Karpas-422 (cell line): ENCODE results near the gene PKN1. TPM values are rescaled to one million over a fixed set of nuclear protein-coding genes. Genes with fewer than 3 reads are reported as not detected.

Experiments used
- DNase-seq: peaks from one replicate; pipeline ENCODE4 v3.0.0-alpha.2; 2015
- H2AFZ ChIP-seq: fragments of 200-600 bp; sonication (generic); 2 replicates; pipeline ENCODE4 v1.6.1; 2014; ENCODE audit warnings: antibody characterized with exemption, low read length, mixed read lengths
- H3K27ac ChIP-seq: fragments of 200-600 bp; sonication (generic); 2 replicates; pipeline ENCODE4 v1.5.1; 2014; ENCODE audit warnings: mild to moderate bottlenecking, low read length, moderate library complexity
- H3K27me3 ChIP-seq: fragments of 200-600 bp; sonication (generic); 2 replicates; pipeline ENCODE4 v1.6.1; 2014; ENCODE audit warnings: low read length, mixed read lengths
- H3K36me3 ChIP-seq: fragments of 200-600 bp; sonication (generic); 2 replicates; pipeline ENCODE4 v1.6.1; 2014; ENCODE audit warnings: low read length, mixed read lengths; ENCODE audit not compliant: insufficient read depth
- H3K4me1 ChIP-seq: fragments of 200-600 bp; sonication (generic); 2 replicates; pipeline ENCODE4 v1.6.1; 2014; ENCODE audit warnings: mild to moderate bottlenecking, low read length, mixed read lengths
- H3K4me2 ChIP-seq: fragments of 200-600 bp; sonication (generic); 2 replicates; pipeline ENCODE4 v1.6.1; 2014; ENCODE audit warnings: low read length, low read depth, mild to moderate bottlenecking; ENCODE audit not compliant: poor library complexity, severe bottlenecking
- H3K4me3 ChIP-seq: fragments of 200-600 bp; sonication (generic); 2 replicates; pipeline ENCODE4 v1.5.1; 2014; ENCODE audit warnings: mild to moderate bottlenecking, antibody characterized with exemption, low read length, mixed read lengths
- H3K79me2 ChIP-seq: fragments of 200-600 bp; sonication (generic); 2 replicates; pipeline ENCODE4 v1.6.1; 2014; ENCODE audit warnings: mild to moderate bottlenecking, low read length, mixed read lengths
- H3K9ac ChIP-seq: fragments of 200-600 bp; sonication (generic); 2 replicates; pipeline ENCODE4 v1.6.0; 2014; ENCODE audit warnings: low read length
- H3K9me2 ChIP-seq: fragments of 200-600 bp; sonication (generic), shearing (Covaris generic); replicated peaks from 2 replicates; pipeline ENCODE4 v1.6.0; 2014; ENCODE audit warnings: mild to moderate bottlenecking, low read length, moderate library complexity; ENCODE audit not compliant: insufficient read depth
- H3K9me3 ChIP-seq: fragments of 300-700, 200-600 bp; sonication (generic); 2 replicates; pipeline ENCODE4 v1.6.1; 2014; ENCODE audit warnings: low read length, mixed read lengths
- H4K20me1 ChIP-seq: fragments of 200-600 bp; sonication (generic); 2 replicates; pipeline ENCODE4 v1.6.1; 2014; ENCODE audit warnings: mild to moderate bottlenecking, antibody characterized with exemption, low read length, low read depth; ENCODE audit not compliant: insufficient read depth
- total RNA-seq: library from RNA; depleted of rRNA; stranded (reverse); fragments of >200 nt; shearing (Covaris generic); gene quantifications from 2 replicates; pipeline ENCODE4 v1.2.3, GENCODE V29; 2014; ENCODE audit warnings: low replicate concordance; rRNA removed

The PKN1 gene
- total RNA-seq, result 66.3 and 186 TPM in 2 replicates

DNA sequence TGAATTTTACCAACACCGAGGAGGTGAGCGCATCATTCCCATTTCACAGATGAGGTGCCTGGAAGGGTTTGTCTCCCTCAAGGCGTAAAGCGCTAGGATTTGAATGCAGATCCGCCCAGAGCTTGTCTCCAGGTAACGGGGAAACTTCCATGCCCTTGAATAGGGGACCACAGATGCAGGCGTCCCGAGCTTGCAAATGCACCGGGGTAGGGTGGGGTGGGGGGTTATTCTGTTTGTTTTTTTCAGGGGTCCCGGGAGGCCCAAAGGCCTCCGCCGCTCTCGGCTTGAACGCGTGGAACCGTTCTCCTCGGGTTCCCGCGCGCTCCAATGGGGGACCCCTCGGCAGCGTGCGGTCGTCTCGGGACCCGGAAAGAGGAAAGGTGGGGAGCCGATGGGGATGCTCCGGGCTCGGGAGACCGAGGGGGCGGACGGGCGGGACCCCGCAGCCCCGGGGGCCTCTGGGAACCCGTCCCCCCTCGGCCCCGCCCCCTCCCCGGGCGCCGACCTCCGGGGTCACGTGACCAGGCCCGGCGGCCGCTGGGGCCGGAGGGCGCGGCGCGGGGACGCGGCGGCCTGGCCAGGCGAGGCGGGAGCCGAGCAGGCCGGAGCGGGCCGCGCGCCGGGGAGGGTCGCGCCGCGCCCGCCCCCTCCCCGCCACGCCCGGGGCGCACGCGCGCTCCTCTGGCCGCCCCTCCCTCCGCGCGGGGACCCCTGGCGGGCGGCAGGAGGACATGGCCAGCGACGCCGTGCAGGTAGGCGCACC, at the start of gene PKN1:
Gene PKN1, plus strand, starts transcription at position 516 of the 763 bp plus-strand sequence. Its CDS starts 216 bp downstream, at position 732.
- H3K9me2 ChIP-seq, result no peaks in the 10 kb centered on the region
- H3K9ac ChIP-seq, result peak within 1 kb of the TSS; percentile 85
- no peaks in the 10 kb centered on the region for H3K9me3 ChIP-seq
- DNase-seq, result peak; percentile 84
- peak within 1 kb of the TSS; percentile 65 for H3K27ac ChIP-seq
- no peaks in the 10 kb centered on the region for H3K27me3 ChIP-seq
- H3K4me2 ChIP-seq, result peak within 1 kb of the TSS; percentile 83
- peaks cover 21% of the 10 kb centered on the region for H3K4me1 ChIP-seq
- no peaks in the 10 kb centered on the region for H3K36me3 ChIP-seq
- peaks cover 35% of the 10 kb centered on the region for H3K79me2 ChIP-seq
- H2AFZ ChIP-seq, result peak within 1 kb of the TSS; percentile 72
- peak within 1 kb of the TSS; percentile 88 for H3K4me3 ChIP-seq
- no peaks in the 10 kb centered on the region for H4K20me1 ChIP-seq

DNA sequence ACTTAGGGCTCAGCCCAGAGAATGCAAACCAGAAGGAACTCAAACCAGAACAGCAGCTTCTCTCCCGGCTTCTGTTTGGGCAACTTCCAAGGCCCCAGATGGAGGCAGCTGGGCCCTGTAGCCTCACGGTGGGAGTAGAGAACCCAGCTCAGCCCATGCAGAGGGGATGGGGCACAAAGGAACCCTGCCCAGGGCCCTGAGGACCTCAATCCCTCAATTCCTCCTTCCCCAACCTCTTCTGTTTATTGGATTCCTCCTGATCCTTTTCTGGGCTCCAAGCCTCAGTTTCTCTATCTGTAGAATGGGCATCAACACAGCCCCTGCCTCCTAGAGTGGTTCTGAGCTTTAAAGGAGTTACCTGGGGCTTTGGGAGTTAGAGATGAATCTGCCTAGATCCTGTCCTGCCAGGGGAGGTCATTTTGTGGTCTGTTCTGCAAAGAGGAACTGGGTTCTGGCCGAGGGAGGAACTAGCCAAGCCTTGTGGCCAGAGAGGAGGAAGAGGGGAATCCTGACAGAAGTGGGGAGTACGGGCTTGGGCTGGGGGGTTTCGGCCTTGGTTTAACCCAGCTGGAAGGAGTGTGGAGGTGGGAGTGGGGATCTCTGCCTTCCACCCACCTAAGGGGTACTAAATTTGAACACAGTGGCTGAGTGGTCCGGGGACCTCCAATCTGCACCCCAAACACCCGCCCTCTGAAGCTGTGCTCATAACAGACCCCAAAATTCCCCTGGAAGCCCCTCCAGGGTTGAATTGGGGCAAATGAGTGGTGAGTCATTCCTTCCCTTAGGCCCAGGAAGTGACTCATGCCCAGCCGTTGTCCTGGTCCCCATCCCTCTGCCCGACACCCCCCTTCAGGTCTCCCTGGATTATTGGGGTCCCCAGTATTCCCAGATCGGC, 49.2 kb upstream of the PKN1 start:
- H2AFZ ChIP-seq, result no peak overlapping the region
- no peaks in the 10 kb centered on the region for H3K79me2 ChIP-seq
- peaks cover 12% of the 10 kb centered on the region for H3K4me1 ChIP-seq
- no peak overlapping the region for H3K9ac ChIP-seq
- no peaks in the 10 kb centered on the region for H3K9me3 ChIP-seq
- no peaks in the 10 kb centered on the region for H4K20me1 ChIP-seq
- no peak overlapping the region for H3K4me2 ChIP-seq
- no peak for DNase-seq
- H3K27ac ChIP-seq, result no peak overlapping the region
- no peaks in the 10 kb centered on the region for H3K27me3 ChIP-seq
- H3K4me3 ChIP-seq, result no peak overlapping the region
- no peaks in the 10 kb centered on the region for H3K36me3 ChIP-seq
- no peaks in the 10 kb centered on the region for H3K9me2 ChIP-seq

DNA sequence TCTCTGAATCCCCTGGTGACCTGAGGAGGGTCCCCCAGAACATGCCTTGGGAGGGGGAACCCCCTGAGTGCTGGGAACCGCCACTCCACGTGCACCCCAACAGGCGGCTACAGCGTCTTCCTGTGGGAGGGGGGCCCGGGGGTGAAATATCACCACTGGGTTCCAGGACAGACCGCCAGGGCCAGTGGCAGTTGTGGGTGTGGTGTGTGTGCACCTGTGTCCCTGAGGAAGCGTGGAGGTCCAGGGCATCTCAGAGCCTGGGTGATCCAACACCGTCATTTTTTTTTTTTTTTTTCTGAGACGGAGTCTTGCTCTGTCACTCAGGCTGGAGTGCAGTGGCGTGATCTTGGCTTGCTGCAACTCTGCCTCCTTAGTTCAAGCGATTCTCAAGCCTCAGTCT, 47.6 kb upstream of the PKN1 start:
- no peaks in the 10 kb centered on the region for H3K27me3 ChIP-seq
- no peak overlapping the region for H3K27ac ChIP-seq
- no peak overlapping the region for H3K9ac ChIP-seq
- no peak overlapping the region for H3K4me3 ChIP-seq
- H2AFZ ChIP-seq, result no peak overlapping the region
- H3K9me2 ChIP-seq, result no peaks in the 10 kb centered on the region
- no peaks in the 10 kb centered on the region for H4K20me1 ChIP-seq
- no peaks in the 10 kb centered on the region for H3K36me3 ChIP-seq
- no peak for DNase-seq
- H3K9me3 ChIP-seq, result no peaks in the 10 kb centered on the region
- H3K79me2 ChIP-seq, result no peaks in the 10 kb centered on the region
- H3K4me2 ChIP-seq, result no peak overlapping the region
- H3K4me1 ChIP-seq, result peaks cover 7% of the 10 kb centered on the region; the same call in 1 of the 2 replicates

DNA sequence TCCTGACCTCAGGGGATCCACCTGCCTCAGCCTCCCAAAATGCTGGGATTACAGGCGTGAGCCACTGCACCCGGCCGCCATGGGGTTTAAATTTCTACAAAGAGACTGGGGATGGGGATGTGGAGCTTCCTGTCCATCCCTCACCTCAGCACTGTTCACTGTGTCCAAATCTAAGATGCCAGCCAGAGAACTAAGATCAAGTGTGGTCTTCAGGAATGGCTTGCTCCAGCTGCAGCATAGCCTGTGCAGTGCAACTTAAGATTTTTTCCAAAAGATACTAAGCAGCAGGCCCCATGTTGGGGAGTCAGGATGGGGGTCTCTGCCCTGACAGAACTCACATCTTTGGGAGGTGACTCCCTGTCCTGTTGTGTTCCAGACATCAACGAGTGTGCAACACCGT, 42.6 kb upstream of the PKN1 start:
- Histone ChIP-seq H3K9ac (no peak overlapping the region), H3K27ac (no peak overlapping the region), H3K4me3 (no peak overlapping the region), H3K27me3 (no peaks in the 10 kb centered on the region), H2AFZ (no peak overlapping the region), H4K20me1 (no peaks in the 10 kb centered on the region), H3K9me2 (no peaks in the 10 kb centered on the region), H3K4me2 (no peak overlapping the region), H3K9me3 (no peaks in the 10 kb centered on the region), H3K4me1 (no peaks in the 10 kb centered on the region), H3K79me2 (no peaks in the 10 kb centered on the region), H3K36me3 (no peaks in the 10 kb centered on the region)
- no peak for DNase-seq

DNA sequence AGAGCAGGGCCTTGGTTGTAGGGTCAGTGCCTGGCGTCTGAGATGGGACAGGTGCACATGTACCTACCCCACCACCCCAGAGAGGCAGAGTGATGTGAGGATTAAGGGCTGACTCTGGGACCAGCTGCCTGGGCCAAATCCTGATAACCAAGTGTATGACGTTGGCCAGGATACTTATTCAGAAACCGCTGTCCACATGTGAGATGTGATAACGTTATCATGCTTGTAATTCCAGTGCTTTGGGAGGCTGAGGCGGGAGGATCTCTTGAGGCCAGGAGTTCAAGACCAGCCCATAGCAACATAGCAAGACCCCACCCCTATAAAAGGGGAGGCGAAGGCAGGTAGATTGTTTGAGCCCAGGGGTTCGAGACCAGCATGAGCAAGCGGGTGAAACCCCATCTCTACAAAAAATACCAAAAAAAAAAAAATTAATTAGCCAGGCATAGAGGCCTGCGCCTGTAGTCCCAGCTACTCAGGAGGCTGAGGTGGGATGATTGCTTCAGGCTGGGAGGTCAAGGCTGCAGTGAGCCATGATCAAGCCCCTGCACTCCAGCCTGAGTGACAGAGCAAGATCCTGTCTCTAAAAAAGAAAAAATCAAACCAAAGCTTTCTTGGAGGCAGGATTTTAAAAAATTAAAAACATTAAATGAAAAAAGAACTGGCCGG, 41.8 kb upstream of the PKN1 start:
- no peaks in the 10 kb centered on the region for H3K79me2 ChIP-seq
- no peak for DNase-seq
- no peaks in the 10 kb centered on the region for H4K20me1 ChIP-seq
- no peak overlapping the region for H2AFZ ChIP-seq
- no peak overlapping the region for H3K4me3 ChIP-seq
- H3K36me3 ChIP-seq, result no peaks in the 10 kb centered on the region
- no peaks in the 10 kb centered on the region for H3K27me3 ChIP-seq
- H3K4me2 ChIP-seq, result no peak overlapping the region
- no peaks in the 10 kb centered on the region for H3K4me1 ChIP-seq
- no peak overlapping the region for H3K9ac ChIP-seq
- H3K9me2 ChIP-seq, result no peaks in the 10 kb centered on the region
- H3K9me3 ChIP-seq, result no peaks in the 10 kb centered on the region
- H3K27ac ChIP-seq, result no peak overlapping the region

DNA sequence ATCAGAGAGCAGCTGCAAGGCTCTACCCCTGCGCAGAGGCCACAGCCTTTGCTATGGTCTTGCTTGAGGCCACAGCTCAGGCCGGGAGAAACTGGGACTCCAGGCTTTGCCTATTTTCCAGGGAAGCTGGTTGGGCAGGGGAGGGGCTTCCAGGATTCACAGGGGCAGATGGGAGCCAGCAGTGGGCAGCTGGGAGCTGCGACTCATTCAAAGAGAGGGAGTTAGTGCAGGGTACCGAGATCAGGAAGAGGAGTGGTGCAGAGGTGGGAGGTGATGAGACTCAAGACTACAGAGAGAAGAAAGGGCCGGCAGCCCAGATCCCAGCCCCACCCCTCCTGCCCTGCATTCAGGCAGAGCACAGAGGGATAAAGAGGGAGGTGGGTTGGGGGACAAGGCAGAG, 39.8 kb upstream of the PKN1 start:
- H3K9me3 ChIP-seq, result no peaks in the 10 kb centered on the region
- H3K79me2 ChIP-seq, result no peaks in the 10 kb centered on the region
- H3K4me1 ChIP-seq, result no peaks in the 10 kb centered on the region
- H4K20me1 ChIP-seq, result no peaks in the 10 kb centered on the region
- no peak overlapping the region for H3K4me2 ChIP-seq
- no peak overlapping the region for H3K9ac ChIP-seq
- no peaks in the 10 kb centered on the region for H3K27me3 ChIP-seq
- no peaks in the 10 kb centered on the region for H3K9me2 ChIP-seq
- DNase-seq, result no peak
- no peak overlapping the region for H3K27ac ChIP-seq
- H2AFZ ChIP-seq, result no peak overlapping the region
- H3K4me3 ChIP-seq, result no peak overlapping the region
- no peaks in the 10 kb centered on the region for H3K36me3 ChIP-seq

DNA sequence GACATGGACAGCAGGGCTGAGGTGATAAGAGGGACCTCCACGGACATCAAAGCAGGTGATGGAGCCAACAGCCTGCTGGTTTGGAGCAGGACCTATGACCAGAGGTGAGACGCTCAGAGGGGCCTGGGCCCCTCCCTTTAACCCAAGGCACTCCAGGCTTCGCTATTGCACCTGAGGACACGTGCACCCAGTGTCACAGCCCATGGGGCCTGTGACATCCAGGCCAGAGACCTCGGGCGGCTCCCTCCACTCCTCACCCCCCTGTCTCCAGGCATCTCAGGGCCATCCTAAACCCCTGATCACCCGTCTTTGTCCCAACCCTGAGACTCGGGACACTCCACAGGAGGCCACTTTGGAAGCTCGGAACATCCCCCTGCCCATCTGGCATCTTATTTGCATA, 38.9 kb upstream of the PKN1 start:
- Histone ChIP-seq H3K27me3 (no peaks in the 10 kb centered on the region), H3K4me3 (no peak overlapping the region), H2AFZ (no peak overlapping the region), H3K36me3 (no peaks in the 10 kb centered on the region), H4K20me1 (no peaks in the 10 kb centered on the region), H3K79me2 (no peaks in the 10 kb centered on the region), H3K9ac (no peak overlapping the region), H3K4me2 (no peak overlapping the region), H3K9me3 (no peaks in the 10 kb centered on the region), H3K27ac (no peak overlapping the region), H3K9me2 (no peaks in the 10 kb centered on the region), H3K4me1 (no peaks in the 10 kb centered on the region)
- no peak for DNase-seq

DNA sequence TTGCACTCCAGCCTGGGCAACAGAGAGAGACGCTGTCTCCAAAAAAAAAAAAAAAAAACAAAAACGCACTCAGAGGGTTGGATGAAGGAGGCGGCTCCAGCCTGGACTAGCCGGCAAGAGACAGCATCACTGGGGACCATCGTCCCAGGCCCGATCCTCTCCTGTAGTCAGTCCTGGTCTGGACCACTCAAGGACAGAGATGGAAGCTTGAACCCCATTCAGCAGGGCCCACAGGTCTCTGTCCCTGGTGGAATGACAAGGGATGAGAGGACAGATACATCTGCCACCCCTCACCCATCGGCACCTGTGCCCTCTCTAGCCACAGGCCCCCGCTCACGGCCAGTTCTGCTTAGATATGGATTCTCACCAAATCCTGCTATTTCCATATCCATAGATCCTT, 37.8 kb upstream of the PKN1 start:
- Histone ChIP-seq H3K4me1 (no peaks in the 10 kb centered on the region), H3K36me3 (no peaks in the 10 kb centered on the region), H4K20me1 (no peaks in the 10 kb centered on the region), H2AFZ (no peak overlapping the region), H3K27me3 (no peaks in the 10 kb centered on the region), H3K9me3 (no peaks in the 10 kb centered on the region), H3K4me2 (no peak overlapping the region), H3K9ac (no peak overlapping the region), H3K27ac (no peak overlapping the region), H3K4me3 (no peak overlapping the region), H3K9me2 (no peaks in the 10 kb centered on the region), H3K79me2 (no peaks in the 10 kb centered on the region)
- DNase-seq, result no peak
